Measurements from ENCODE around the gene ADAM19. TPM values are rescaled to one million over a fixed set of nuclear protein-coding genes. Genes with fewer than 3 reads are reported as not detected.
"Not testable (repeated sequence)": the region's sequence is repeated elsewhere in the genome, so short reads cannot be mapped to it uniquely, and the experiment has no call there.

The ADAM19 gene
- total RNA-seq, 1 donor: 11.2 TPM

GRCh38 chr5:157484768-157485167 lies 90.8 kb downstream of the ADAM19 start:
- TF ChIP-seq CTCF (IDR thresholded peaks at IDR 0.05; ENCODE audit: insufficient read depth, low read length): no peak
- H3K4me3 ChIP-seq (ENCODE audit: low read depth, low read length): no peak overlapping the region
- DNase-seq (ENCODE audit: low read depth): peak; percentile 25

- H3K4me3 ChIP-seq (ENCODE audit: low read depth, low read length); DNase-seq (ENCODE audit: low read depth): not testable (repeated sequence)
Observed at GRCh38 chr5:157482702-157483101, 92.9 kb downstream of the ADAM19 start.

GRCh38 chr5:157481666-157482065 lies 93.9 kb downstream of the ADAM19 start:
- DNase-seq (ENCODE audit: low read depth): no peak
- no peak for TF ChIP-seq CTCF (IDR thresholded peaks at IDR 0.05; ENCODE audit: insufficient read depth, low read length)
- no peak overlapping the region for H3K4me3 ChIP-seq (ENCODE audit: low read depth, low read length)

GRCh38 chr5:157481265-157481664 lies 94.3 kb downstream of the ADAM19 start:
- H3K4me3 ChIP-seq (ENCODE audit: low read depth, low read length): no peak overlapping the region
- TF ChIP-seq CTCF (IDR thresholded peaks at IDR 0.05; ENCODE audit: insufficient read depth, low read length): no peak
- no peak for DNase-seq (ENCODE audit: low read depth)

- TF ChIP-seq CTCF (IDR thresholded peaks at IDR 0.05; ENCODE audit: insufficient read depth, low read length): no peak
- H3K4me3 ChIP-seq (ENCODE audit: low read depth, low read length): no peak overlapping the region
- no peak for DNase-seq (ENCODE audit: low read depth)
Observed at GRCh38 chr5:157479612-157480510, 95.7 kb downstream of the ADAM19 start.

- peak; percentile 12 for DNase-seq (ENCODE audit: low read depth)
- no peak overlapping the region for H3K4me3 ChIP-seq (ENCODE audit: low read depth, low read length)
- TF ChIP-seq CTCF (IDR thresholded peaks at IDR 0.05; ENCODE audit: insufficient read depth, low read length): no peak
Observed at GRCh38 chr5:157479166-157479565, 96.4 kb downstream of the ADAM19 start.

- no peak overlapping the region for H3K4me3 ChIP-seq (ENCODE audit: low read depth, low read length)
- TF ChIP-seq CTCF (IDR thresholded peaks at IDR 0.05; ENCODE audit: insufficient read depth, low read length): no peak
- DNase-seq (ENCODE audit: low read depth): no peak
Observed at GRCh38 chr5:157478726-157479125, 96.8 kb downstream of the ADAM19 start.
